Fibroblast of skin of left biceps (primary cell): ENCODE measurements around the gene NMNAT1.
"Not testable (repeated sequence)": the region's sequence is repeated elsewhere in the genome, so short reads cannot be mapped to it uniquely, and the experiment has no call there.

Experiments
- DNase-seq, 2 experiments: peaks; one replicate each; pipeline ENCODE4 v3.0.0-alpha.2; 2013; ENCODE audit warnings: low read depth in 2 of 2

Gene NMNAT1

GRCh38 chr1:10019561-10019960, 76.3 kb downstream of the NMNAT1 start:
- DNase-seq, result no peak

GRCh38 chr1:10020086-10020485, 76.8 kb downstream of the NMNAT1 start:
- no peak for DNase-seq

- peak in 1 of 2 experiments; percentile 36 for DNase-seq
These were observed 77.4 kb downstream of the NMNAT1 start for GRCh38 chr1:10020678-10021077.

- DNase-seq, result not testable (repeated sequence)
These were observed 78.7 kb downstream of the NMNAT1 start for GRCh38 chr1:10021992-10022391.

- no peak for DNase-seq
These were observed 79.4 kb downstream of the NMNAT1 start for GRCh38 chr1:10022656-10023055.

GRCh38 chr1:10025354-10025753, 82.1 kb downstream of the NMNAT1 start:
- no peak for DNase-seq

- no peak for DNase-seq
These were observed 83.8 kb downstream of the NMNAT1 start for GRCh38 chr1:10027027-10027426.

- not testable (repeated sequence) for DNase-seq
These were observed 85.8 kb downstream of the NMNAT1 start for GRCh38 chr1:10028956-10029500.

GRCh38 chr1:10031461-10031860, 88.2 kb downstream of the NMNAT1 start:
- DNase-seq, result peak; percentile 71 to 72

GRCh38 chr1:10032590-10033358, 89.5 kb downstream of the NMNAT1 start, which contains the start of gene UBE4B:
Gene UBE4B (plus strand): TSS chr1:10032958. CDS start chr1:10033671, 713 bp downstream.
- peak; percentile 96 to 97 for DNase-seq

GRCh38 chr1:10033359-10033845, 90.1 kb downstream of the NMNAT1 start:
- no peak for DNase-seq
